Ovary (tissue), 3 donors: ENCODE data around the gene RXYLT1.

Source experiments
- POLR2A ChIP-seq: fragments of 450-650 bp; IDR thresholded peaks from one replicate; pipeline ENCODE4 v1.6.1; 2017; ENCODE audit warnings: antibody characterized with exemption, mild to moderate bottlenecking, moderate library complexity
- TF ChIP-seq, protein P1 (sequence below), 3 donors: fragments of 450-650 bp in 2 of 3; fragments of 200-600 bp in 1 of 3; IDR thresholded peaks; one replicate each; pipeline versions ENCODE4 v1.5.1 to v1.8.0; 2016 to 2022; ENCODE audit warnings: antibody characterized with exemption in 3 of 3, mild to moderate bottlenecking in 1 of 3
- donor health status: DM: no; HTN: no; CAD: no.

DNA sequence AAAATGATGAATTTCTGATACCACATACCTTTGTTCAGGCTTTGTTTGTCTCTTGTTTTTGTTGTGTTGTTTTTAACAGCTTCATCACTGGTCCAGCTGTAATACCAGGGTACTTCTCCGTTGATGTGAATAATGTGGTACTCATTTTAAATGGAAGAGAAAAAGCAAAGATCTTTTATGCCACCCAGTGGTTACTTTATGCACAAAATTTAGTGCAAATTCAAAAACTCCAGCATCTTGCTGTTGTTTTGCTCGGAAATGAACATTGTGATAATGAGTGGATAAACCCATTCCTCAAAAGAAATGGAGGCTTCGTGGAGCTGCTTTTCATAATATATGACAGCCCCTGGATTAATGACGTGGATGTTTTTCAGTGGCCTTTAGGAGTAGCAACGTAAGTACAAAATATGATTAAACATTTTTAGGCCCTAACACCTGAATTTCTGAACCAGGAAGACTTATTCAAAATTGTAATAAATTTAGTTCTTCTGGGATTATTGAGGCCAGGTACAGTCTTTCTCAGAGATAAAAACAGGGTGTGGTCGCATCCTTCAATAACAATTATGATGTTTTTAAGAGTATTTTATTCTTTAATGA is 22.4 kb downstream of the RXYLT1 start:
- TF ChIP-seq, protein P1, sequence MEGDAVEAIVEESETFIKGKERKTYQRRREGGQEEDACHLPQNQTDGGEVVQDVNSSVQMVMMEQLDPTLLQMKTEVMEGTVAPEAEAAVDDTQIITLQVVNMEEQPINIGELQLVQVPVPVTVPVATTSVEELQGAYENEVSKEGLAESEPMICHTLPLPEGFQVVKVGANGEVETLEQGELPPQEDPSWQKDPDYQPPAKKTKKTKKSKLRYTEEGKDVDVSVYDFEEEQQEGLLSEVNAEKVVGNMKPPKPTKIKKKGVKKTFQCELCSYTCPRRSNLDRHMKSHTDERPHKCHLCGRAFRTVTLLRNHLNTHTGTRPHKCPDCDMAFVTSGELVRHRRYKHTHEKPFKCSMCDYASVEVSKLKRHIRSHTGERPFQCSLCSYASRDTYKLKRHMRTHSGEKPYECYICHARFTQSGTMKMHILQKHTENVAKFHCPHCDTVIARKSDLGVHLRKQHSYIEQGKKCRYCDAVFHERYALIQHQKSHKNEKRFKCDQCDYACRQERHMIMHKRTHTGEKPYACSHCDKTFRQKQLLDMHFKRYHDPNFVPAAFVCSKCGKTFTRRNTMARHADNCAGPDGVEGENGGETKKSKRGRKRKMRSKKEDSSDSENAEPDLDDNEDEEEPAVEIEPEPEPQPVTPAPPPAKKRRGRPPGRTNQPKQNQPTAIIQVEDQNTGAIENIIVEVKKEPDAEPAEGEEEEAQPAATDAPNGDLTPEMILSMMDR (IDR thresholded peaks at IDR 0.05) = peak; percentile 20 to 53 (median 37)
- no peak for TF ChIP-seq POLR2A
